22Rv1 (cell line): ENCODE measurements around the gene LYSMD1.

ENCODE experiments used
- H3K27ac ChIP-seq: fragments of 450-650 bp; 2 replicates; pipeline ENCODE4 v1.5.1; 2017
- ZFX ChIP-seq: fragments of 450-650 bp; IDR thresholded peaks from 2 replicates; pipeline ENCODE4 v1.6.1; 2017; ENCODE audit warnings: antibody characterized with exemption, borderline replicate concordance
- TF ChIP-seq, protein P1 (sequence below): fragments of 450-650 bp; IDR thresholded peaks from 2 replicates; pipeline ENCODE4 v1.5.1; 2017; ENCODE audit warnings: mild to moderate bottlenecking

The LYSMD1 gene

GRCh38 chr1:151145304-151146071 is 20.2 kb downstream of the LYSMD1 start:
- H3K27ac ChIP-seq: no peak overlapping the region
- TF ChIP-seq ZFX: no peak
- TF ChIP-seq, protein P1, sequence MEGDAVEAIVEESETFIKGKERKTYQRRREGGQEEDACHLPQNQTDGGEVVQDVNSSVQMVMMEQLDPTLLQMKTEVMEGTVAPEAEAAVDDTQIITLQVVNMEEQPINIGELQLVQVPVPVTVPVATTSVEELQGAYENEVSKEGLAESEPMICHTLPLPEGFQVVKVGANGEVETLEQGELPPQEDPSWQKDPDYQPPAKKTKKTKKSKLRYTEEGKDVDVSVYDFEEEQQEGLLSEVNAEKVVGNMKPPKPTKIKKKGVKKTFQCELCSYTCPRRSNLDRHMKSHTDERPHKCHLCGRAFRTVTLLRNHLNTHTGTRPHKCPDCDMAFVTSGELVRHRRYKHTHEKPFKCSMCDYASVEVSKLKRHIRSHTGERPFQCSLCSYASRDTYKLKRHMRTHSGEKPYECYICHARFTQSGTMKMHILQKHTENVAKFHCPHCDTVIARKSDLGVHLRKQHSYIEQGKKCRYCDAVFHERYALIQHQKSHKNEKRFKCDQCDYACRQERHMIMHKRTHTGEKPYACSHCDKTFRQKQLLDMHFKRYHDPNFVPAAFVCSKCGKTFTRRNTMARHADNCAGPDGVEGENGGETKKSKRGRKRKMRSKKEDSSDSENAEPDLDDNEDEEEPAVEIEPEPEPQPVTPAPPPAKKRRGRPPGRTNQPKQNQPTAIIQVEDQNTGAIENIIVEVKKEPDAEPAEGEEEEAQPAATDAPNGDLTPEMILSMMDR: no peak

DNA sequence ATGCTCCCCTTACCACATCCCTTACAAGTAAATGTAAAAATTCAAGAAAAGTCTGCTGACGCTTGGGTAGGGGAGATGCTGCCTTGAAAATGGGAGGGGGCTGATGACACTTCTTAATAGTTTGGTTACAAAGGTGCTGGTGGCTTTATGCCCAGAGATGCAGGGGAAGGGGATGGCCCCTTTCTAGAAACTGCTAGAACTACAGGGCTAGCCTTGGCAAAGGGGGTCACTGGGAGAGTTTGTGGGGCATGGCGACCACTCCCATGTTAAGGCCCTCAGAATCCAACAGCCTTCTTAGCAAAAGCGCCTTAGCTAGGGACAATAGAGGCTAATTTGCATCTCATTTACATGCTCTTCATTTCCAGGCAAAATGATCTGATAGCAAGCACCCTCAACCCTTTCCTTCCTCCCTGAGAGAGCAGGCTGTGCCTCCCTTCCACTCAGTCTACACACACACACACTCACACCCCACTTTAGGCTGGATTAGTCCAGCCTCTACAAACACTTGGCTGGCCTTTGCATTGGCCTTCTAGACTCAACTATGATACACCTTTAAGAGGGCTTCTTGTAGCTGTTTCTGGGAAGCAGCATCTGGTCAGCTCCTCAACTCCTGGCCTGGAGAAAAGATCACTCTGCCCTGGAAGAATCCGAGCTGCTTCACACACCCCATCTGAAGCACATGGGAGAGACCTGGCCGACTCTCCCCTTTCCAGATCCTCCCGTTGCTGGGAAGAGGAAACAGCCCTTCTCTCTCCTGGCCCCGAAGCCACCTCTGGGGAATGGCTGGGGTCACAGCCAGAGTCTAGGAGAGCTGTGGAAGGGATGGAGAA is 21.0 kb downstream of the LYSMD1 start:
- no peak overlapping the region for H3K27ac ChIP-seq

DNA sequence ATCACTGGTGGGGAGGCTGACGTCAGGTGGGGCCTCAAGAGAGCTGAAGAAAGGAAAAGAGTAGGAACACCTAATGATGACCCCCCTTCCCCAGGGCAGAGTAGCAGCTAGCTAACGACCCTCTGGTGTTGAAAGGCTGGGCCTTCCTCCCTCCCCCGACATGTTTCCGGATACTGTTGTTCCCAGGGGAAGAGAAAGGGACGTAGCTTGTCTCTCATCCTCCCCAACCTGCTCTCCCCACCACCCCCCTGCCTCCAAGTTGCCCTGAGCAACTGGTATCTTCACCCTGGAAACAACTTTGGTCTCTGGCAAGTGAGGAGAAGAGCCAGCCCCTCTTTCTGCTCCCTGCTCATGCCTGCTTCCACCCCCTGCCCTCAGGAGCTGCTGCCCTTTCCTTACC is 21.7 kb downstream of the LYSMD1 start:
- no peak overlapping the region for H3K27ac ChIP-seq
- TF ChIP-seq, protein P1: no peak
- no peak for TF ChIP-seq ZFX

More for the DNA sequence above, 21.0 kb downstream of the LYSMD1 start:
- TF ChIP-seq ZFX: no peak
- TF ChIP-seq, protein P1: no peak

- no peak overlapping the region for H3K27ac ChIP-seq
- no peak for TF ChIP-seq ZFX
- TF ChIP-seq, protein P1: no peak
Observed at GRCh38 chr1:151143057-151143435, 22.7 kb downstream of the LYSMD1 start.

- no peak overlapping the region for H3K27ac ChIP-seq
- TF ChIP-seq, protein P1: no peak
- no peak for TF ChIP-seq ZFX
Observed at GRCh38 chr1:151142411-151143056, 23.2 kb downstream of the LYSMD1 start.

GRCh38 chr1:151137789-151138188 is 27.9 kb downstream of the LYSMD1 start:
- TF ChIP-seq, protein P1: no peak
- no peak for TF ChIP-seq ZFX
- no peak overlapping the region for H3K27ac ChIP-seq
